H9 (cell line): ENCODE results near the gene ZKSCAN5. TPM values are rescaled to one million over a fixed set of nuclear protein-coding genes. Genes with fewer than 3 reads are reported as not detected.

ENCODE experiments used
- DNase-seq: peaks from one replicate; pipeline ENCODE4 v3.0.0-alpha.2; 2017
- H2AFZ ChIP-seq: one replicate; pipeline ENCODE4 v1.6.1; 2013; ENCODE audit warnings: mild to moderate bottlenecking, low read length, control low read depth, moderate library complexity
- H2AK5ac ChIP-seq: 2 replicates; pipeline ENCODE4 v1.6.1; 2013; ENCODE audit warnings: low read length, control low read depth, mixed read lengths; ENCODE audit not compliant: insufficient read length
- H2BK120ac ChIP-seq: one replicate; pipeline ENCODE4 v1.6.1; 2013; ENCODE audit warnings: low read depth, mild to moderate bottlenecking, low read length, control low read depth, inconsistent platforms; ENCODE audit not compliant: poor library complexity, severe bottlenecking
- H2BK12ac ChIP-seq: 2 replicates; pipeline ENCODE4 v1.6.1; 2013; ENCODE audit warnings: low read length, control low read depth, mixed read lengths, low read depth; ENCODE audit not compliant: insufficient read length
- H2BK15ac ChIP-seq: 2 replicates; pipeline ENCODE4 v1.6.1; 2013; ENCODE audit warnings: low read depth, low read length, control low read depth
- H2BK20ac ChIP-seq: one replicate; pipeline ENCODE4 v1.6.1; 2013; ENCODE audit warnings: low read depth, mild to moderate bottlenecking, low read length, control low read depth, inconsistent platforms; ENCODE audit not compliant: poor library complexity, severe bottlenecking
- H2BK5ac ChIP-seq: 2 replicates; pipeline ENCODE4 v1.6.1; 2013; ENCODE audit warnings: low read length, control low read depth, mixed read lengths; ENCODE audit not compliant: insufficient read length
- H3K14ac ChIP-seq: 2 replicates; pipeline ENCODE4 v1.6.1; 2013; ENCODE audit warnings: low read length, control low read depth; ENCODE audit not compliant: insufficient read depth
- H3K18ac ChIP-seq: 2 replicates; pipeline ENCODE4 v1.6.1; 2013; ENCODE audit warnings: low read depth, mild to moderate bottlenecking, mixed read lengths, low read length, control low read depth; ENCODE audit not compliant: insufficient read length
- H3K23ac ChIP-seq: 2 replicates; pipeline ENCODE4 v1.6.1; 2013; ENCODE audit warnings: low read length, control low read depth, mixed read lengths, low read depth; ENCODE audit not compliant: insufficient read length
- H3K23me2 ChIP-seq: 2 replicates; pipeline ENCODE4 v1.6.1; 2013; ENCODE audit warnings: low read depth, mild to moderate bottlenecking, mixed read lengths, low read length, control low read depth; ENCODE audit not compliant: insufficient read length, poor library complexity, severe bottlenecking
- H3K27ac ChIP-seq: 2 replicates; pipeline ENCODE4 v1.5.1; 2013; ENCODE audit warnings: low read length, control low read depth, mixed read lengths, low read depth; ENCODE audit not compliant: insufficient read length
- H3K27me3 ChIP-seq: 2 replicates; pipeline ENCODE4 v1.6.1; 2013; ENCODE audit warnings: low read length, control low read depth, inconsistent platforms; ENCODE audit not compliant: insufficient read depth
- H3K4ac ChIP-seq: 2 replicates; pipeline ENCODE4 v1.6.1; 2013; ENCODE audit warnings: low read depth, mild to moderate bottlenecking, control low read depth, inconsistent platforms, low read length, moderate library complexity
- H3K4me1 ChIP-seq: 2 replicates; pipeline ENCODE4 v1.6.1; 2013; ENCODE audit warnings: low read length, control low read depth, inconsistent platforms; ENCODE audit not compliant: insufficient read depth
- H3K4me2 ChIP-seq: 2 replicates; pipeline ENCODE4 v1.6.1; 2013; ENCODE audit warnings: low read length, control low read depth, mixed read lengths; ENCODE audit not compliant: insufficient read length, insufficient read depth
- H3K56ac ChIP-seq: 2 replicates; pipeline ENCODE4 v1.6.1; 2013; ENCODE audit warnings: low read depth, mild to moderate bottlenecking, mixed read lengths, low read length, control low read depth; ENCODE audit not compliant: insufficient read length
- H3K79me1 ChIP-seq: 2 replicates; pipeline ENCODE4 v1.6.1; 2013; ENCODE audit warnings: low read depth, mild to moderate bottlenecking, moderate library complexity, low read length, control low read depth, inconsistent platforms; ENCODE audit not compliant: insufficient read depth, poor library complexity, severe bottlenecking
- H3K79me2 ChIP-seq: 2 replicates; pipeline ENCODE4 v1.6.1; 2013; ENCODE audit warnings: low read length, control low read depth, inconsistent platforms; ENCODE audit not compliant: insufficient read depth
- H3K9ac ChIP-seq: 2 replicates; pipeline ENCODE4 v1.6.1; 2013; ENCODE audit warnings: low read length, control low read depth, mixed read lengths; ENCODE audit not compliant: insufficient read length; ENCODE audit errors: extremely low read depth
- H3K9me3 ChIP-seq: one replicate; pipeline ENCODE4 v1.6.1; 2013; ENCODE audit warnings: low read depth, low read length, inconsistent platforms; ENCODE audit not compliant: control insufficient read depth
- H3T11ph ChIP-seq: one replicate; pipeline ENCODE4 v1.6.1; 2013; ENCODE audit warnings: mild to moderate bottlenecking, low read length, control low read depth, inconsistent platforms
- H4K20me1 ChIP-seq: one replicate; pipeline ENCODE4 v1.6.1; 2013; ENCODE audit not compliant: control insufficient read depth, insufficient read length, insufficient read depth
- H4K5ac ChIP-seq: 2 replicates; pipeline ENCODE4 v1.6.1; 2013; ENCODE audit warnings: low read depth, mild to moderate bottlenecking, mixed read lengths, low read length, control low read depth; ENCODE audit not compliant: insufficient read length
- H4K8ac ChIP-seq: replicated peaks from 2 replicates; pipeline ENCODE4 v1.6.1; 2013; ENCODE audit warnings: low read length, control low read depth, mixed read lengths, low read depth; ENCODE audit not compliant: insufficient read length
- H4K91ac ChIP-seq: 2 replicates; pipeline ENCODE4 v1.6.1; 2013; ENCODE audit warnings: low read depth, mild to moderate bottlenecking, moderate library complexity, mixed read lengths, low read length, control low read depth; ENCODE audit not compliant: insufficient read length
- H3K27ac Mint-ChIP-seq, 3 experiments: 2 replicates in 2 of 3; 3 replicates in 1 of 3; pipeline ENCODE4 v1.8.0; 2020 to 2021; ENCODE audit warnings: mixed read lengths in 3 of 3, mild to moderate bottlenecking in 1 of 3, moderate library complexity in 1 of 3
- H3K27me3 Mint-ChIP-seq: 2 replicates; pipeline ENCODE4 v1.8.0; 2021; ENCODE audit warnings: low read depth, mild to moderate bottlenecking, moderate library complexity, mixed read lengths
- H3K36me3 Mint-ChIP-seq, 3 experiments: 2 replicates in 2 of 3; 3 replicates in 1 of 3; pipeline ENCODE4 v1.8.0; 2020 to 2021; ENCODE audit warnings: low read depth in 3 of 3, mixed read lengths in 3 of 3; ENCODE audit not compliant: insufficient read depth in 1 of 3
- H3K4me1 Mint-ChIP-seq, 2 experiments: 2 replicates each; pipeline ENCODE4 v1.8.0; 2020; ENCODE audit warnings: mixed read lengths in 2 of 2
- H3K4me3 Mint-ChIP-seq, 2 experiments: 2 replicates in 1 of 2; 3 replicates in 1 of 2; pipeline ENCODE4 v1.8.0; 2020 to 2021; ENCODE audit warnings: mild to moderate bottlenecking in 2 of 2, mixed read lengths in 2 of 2, moderate library complexity in 1 of 2
- H3K9me3 Mint-ChIP-seq, 2 experiments: 2 replicates in 1 of 2; 3 replicates in 1 of 2; pipeline ENCODE4 v1.8.0; 2020; ENCODE audit warnings: mild to moderate bottlenecking in 2 of 2, mixed read lengths in 2 of 2, moderate library complexity in 1 of 2
- CTCF ChIP-seq: fragments of 200-600 bp; sonication (generic); conservative IDR thresholded peaks from 3 replicates; pipeline ENCODE4 v1.8.0; 2021; ENCODE audit warnings: antibody characterized with exemption, mild to moderate bottlenecking
- WGBS: extraction: QIAGEN DNeasy Blood & Tissue Kit; methylation state at CpG from one replicate; pipeline ENCODE4 v1.1.7; 2013; ENCODE audit warnings: missing lambda C conversion rate, low lambda C conversion rate, mixed read lengths; ENCODE audit not compliant: insufficient read length; ENCODE audit errors: extremely low coverage; 5-methylcytosine and 5-hydroxymethylcytosine counted together
- total RNA-seq: library from RNA; stranded (reverse); gene quantifications from 2 replicates; pipeline ENCODE4 v1.2.1, GENCODE V29; 2021

Gene ZKSCAN5
- total RNA-seq, 1 experiment from 2014 or later: 16.6 TPM

GRCh38 chr7:99465421-99465768, 39.1 kb upstream of the ZKSCAN5 start:
- H2AFZ ChIP-seq: no peak overlapping the region
- H3K4me3 Mint-ChIP-seq: peak overlapping the region; percentile 78 to 85
- peak overlapping the region; percentile 97 for H3K4me2 ChIP-seq
- peaks cover 2% of the 10 kb centered on the region for H3K27me3 Mint-ChIP-seq
- H4K91ac ChIP-seq: no peak overlapping the region
- no peaks in the 10 kb centered on the region for H4K20me1 ChIP-seq
- H3T11ph ChIP-seq: no peak overlapping the region
- peak overlapping the region; percentile 37 for H3K27ac ChIP-seq
- no peak overlapping the region for H3K23ac ChIP-seq
- peaks cover 21% of the 10 kb centered on the region; the same call in 1 of the 2 replicates for H3K79me2 ChIP-seq
- H3K9ac ChIP-seq: peak overlapping the region; percentile 94
- peak overlapping the region; percentile 63 to 98 (median 93) for H3K27ac Mint-ChIP-seq
- WGBS: no CpG with 5 or more reads among the region's 9 CpGs
- DNase-seq: no peak
- H3K14ac ChIP-seq: peak overlapping the region; percentile 95
- 0 out of 5 replicates have a peak, but pooled peaks cover 0 to 2% of the 10 kb centered on the region in 2 experiments for H3K9me3 Mint-ChIP-seq
- peaks cover 6% of the 10 kb centered on the region for H3K23me2 ChIP-seq
- H2BK120ac ChIP-seq: no peak overlapping the region
- TF ChIP-seq CTCF: no peak
- H3K9me3 ChIP-seq: no peaks in the 10 kb centered on the region
- H3K4ac ChIP-seq: no peak overlapping the region
- H3K36me3 Mint-ChIP-seq: peaks cover 19 to 36% (median 22%) of the 10 kb centered on the region in 3 experiments
- H2BK12ac ChIP-seq: no peak overlapping the region
- no peak overlapping the region for H2AK5ac ChIP-seq
- H2BK5ac ChIP-seq: peak overlapping the region; percentile 20
- peak overlapping the region; percentile 97 for H3K18ac ChIP-seq
- peaks cover 14 to 20% of the 10 kb centered on the region in 2 experiments for H3K4me1 Mint-ChIP-seq
- peak overlapping the region; percentile 18 for H4K5ac ChIP-seq
- no peak overlapping the region for H2BK20ac ChIP-seq
- no peak overlapping the region for H3K56ac ChIP-seq
- H3K79me1 ChIP-seq: peaks cover 11% of the 10 kb centered on the region
- H3K27me3 ChIP-seq: no peaks in the 10 kb centered on the region
- no peak overlapping the region for H2BK15ac ChIP-seq
- no peaks in the 10 kb centered on the region; the same call in 1 of the 2 replicates for H3K4me1 ChIP-seq
- H4K8ac ChIP-seq: no peak overlapping the region
